ENCODE results near the gene UPP2. TPM values are rescaled to one million over a fixed set of nuclear protein-coding genes. Genes with fewer than 3 reads are reported as not detected.

UPP2 gene
- total RNA-seq, 1 donor from 2014 or later: not detected

DNA sequence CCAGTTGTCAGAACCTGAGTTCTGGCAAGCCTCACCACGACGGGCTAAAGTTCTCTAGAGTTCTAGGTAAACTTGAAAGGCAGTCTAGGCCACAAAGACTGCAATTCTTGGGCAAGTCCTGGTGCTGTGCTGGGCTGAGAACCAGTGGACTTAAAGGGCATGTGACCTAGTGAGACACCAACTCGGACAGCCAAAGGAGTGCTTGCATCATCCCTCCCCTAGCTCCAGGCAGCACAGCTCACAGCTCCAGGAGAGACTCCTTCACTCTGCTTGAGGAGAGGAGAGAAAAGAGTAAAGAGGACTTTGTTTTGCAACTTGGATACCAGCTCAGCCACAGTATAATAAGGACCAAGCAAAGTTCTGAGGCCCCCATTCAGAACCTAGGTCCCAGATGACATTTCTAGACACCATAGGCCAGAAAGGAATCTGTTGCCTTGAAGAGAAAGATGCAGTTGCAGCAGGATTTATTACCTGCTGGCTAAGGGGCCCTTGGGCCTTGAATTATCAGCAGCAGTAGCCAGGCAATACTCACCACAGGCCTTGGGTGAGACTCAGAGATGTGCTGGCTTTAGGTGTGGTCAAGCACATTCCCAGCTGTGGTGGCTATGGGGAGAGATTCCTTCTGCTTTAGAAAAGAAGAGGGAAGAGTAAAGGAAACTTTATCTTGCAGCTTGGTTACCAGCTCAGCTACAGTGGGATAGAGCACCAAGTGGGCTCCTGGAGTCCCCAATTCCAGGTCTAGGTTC lies 51.8 kb downstream of the UPP2 start:
- no peaks in the 10 kb centered on the region for H3K36me3 ChIP-seq (ENCODE audit: insufficient read depth, low read length)
- H3K9ac ChIP-seq (ENCODE audit: low read length): no peak overlapping the region

GRCh38 chr2:158154596-158154995 lies 52.9 kb downstream of the UPP2 start:
- Histone ChIP-seq H3K36me3 (ENCODE audit: insufficient read depth, low read length) (no peaks in the 10 kb centered on the region), H3K4me3 (ENCODE audit: insufficient read depth, low read depth, low read length) (no peak overlapping the region), H3K4me1 (ENCODE audit: insufficient read depth, low read length) (no peaks in the 10 kb centered on the region), H3K4me2 (ENCODE audit: low read length) (no peak overlapping the region), H3K9ac (ENCODE audit: low read length) (no peak overlapping the region), H3K27me3 (ENCODE audit: insufficient read depth, low read length) (no peaks in the 10 kb centered on the region), H4K20me1 (ENCODE audit: insufficient read depth, low read length) (no peaks in the 10 kb centered on the region), H3K79me2 (ENCODE audit: insufficient read depth, low read length) (no peaks in the 10 kb centered on the region), H3K27ac (ENCODE audit: low read depth, low read length) (no peak overlapping the region), H2AFZ (ENCODE audit: low read depth, low read length) (no peak overlapping the region), H3K9me3 (ENCODE audit: insufficient read depth, low read depth, low read length) (no peaks in the 10 kb centered on the region)
- Mint-ChIP-seq H3K4me3 (ENCODE audit: unreplicated experiment) (no peak overlapping the region), H3K27me3 (ENCODE audit: low read depth, unreplicated experiment) (peaks cover 3% of the 10 kb centered on the region), H3K9me3 (ENCODE audit: unreplicated experiment) (peaks cover 3% of the 10 kb centered on the region), H3K4me1 (ENCODE audit: low read depth, unreplicated experiment) (no peaks in the 10 kb centered on the region), H3K27ac (ENCODE audit: unreplicated experiment) (no peak overlapping the region), H3K36me3 (ENCODE audit: low read depth, unreplicated experiment) (no peaks in the 10 kb centered on the region)
- no peak for FAIRE-seq
- no peak for DNase-seq (ENCODE audit: low read depth)
- TF ChIP-seq, protein P1, sequence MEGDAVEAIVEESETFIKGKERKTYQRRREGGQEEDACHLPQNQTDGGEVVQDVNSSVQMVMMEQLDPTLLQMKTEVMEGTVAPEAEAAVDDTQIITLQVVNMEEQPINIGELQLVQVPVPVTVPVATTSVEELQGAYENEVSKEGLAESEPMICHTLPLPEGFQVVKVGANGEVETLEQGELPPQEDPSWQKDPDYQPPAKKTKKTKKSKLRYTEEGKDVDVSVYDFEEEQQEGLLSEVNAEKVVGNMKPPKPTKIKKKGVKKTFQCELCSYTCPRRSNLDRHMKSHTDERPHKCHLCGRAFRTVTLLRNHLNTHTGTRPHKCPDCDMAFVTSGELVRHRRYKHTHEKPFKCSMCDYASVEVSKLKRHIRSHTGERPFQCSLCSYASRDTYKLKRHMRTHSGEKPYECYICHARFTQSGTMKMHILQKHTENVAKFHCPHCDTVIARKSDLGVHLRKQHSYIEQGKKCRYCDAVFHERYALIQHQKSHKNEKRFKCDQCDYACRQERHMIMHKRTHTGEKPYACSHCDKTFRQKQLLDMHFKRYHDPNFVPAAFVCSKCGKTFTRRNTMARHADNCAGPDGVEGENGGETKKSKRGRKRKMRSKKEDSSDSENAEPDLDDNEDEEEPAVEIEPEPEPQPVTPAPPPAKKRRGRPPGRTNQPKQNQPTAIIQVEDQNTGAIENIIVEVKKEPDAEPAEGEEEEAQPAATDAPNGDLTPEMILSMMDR (IDR thresholded peaks at IDR 0.05; ENCODE audit: insufficient read depth, low read depth, low read length): no peak
- no peak for TF ChIP-seq EZH2 (IDR thresholded peaks at IDR 0.05; ENCODE audit: insufficient read depth, low read length)

More for the DNA sequence above, 51.8 kb downstream of the UPP2 start:
- no peak overlapping the region for H3K27ac Mint-ChIP-seq (ENCODE audit: unreplicated experiment)
- H3K4me3 ChIP-seq (ENCODE audit: insufficient read depth, low read depth, low read length): no peak overlapping the region
- H3K27me3 Mint-ChIP-seq (ENCODE audit: low read depth, unreplicated experiment): peaks cover 3% of the 10 kb centered on the region
- H3K4me2 ChIP-seq (ENCODE audit: low read length): no peak overlapping the region
- H3K27ac ChIP-seq (ENCODE audit: low read depth, low read length): no peak overlapping the region
- DNase-seq (ENCODE audit: low read depth) (no peak), FAIRE-seq (no peak)
- H3K4me1 ChIP-seq (ENCODE audit: insufficient read depth, low read length): no peaks in the 10 kb centered on the region
- no peak overlapping the region for H3K4me3 Mint-ChIP-seq (ENCODE audit: unreplicated experiment)
- no peaks in the 10 kb centered on the region for H3K79me2 ChIP-seq (ENCODE audit: insufficient read depth, low read length)
- no peaks in the 10 kb centered on the region for H3K36me3 Mint-ChIP-seq (ENCODE audit: low read depth, unreplicated experiment)
- no peak for TF ChIP-seq EZH2 (IDR thresholded peaks at IDR 0.05; ENCODE audit: insufficient read depth, low read length)
- TF ChIP-seq, protein P1 (IDR thresholded peaks at IDR 0.05; ENCODE audit: insufficient read depth, low read depth, low read length): no peak
- H3K9me3 ChIP-seq (ENCODE audit: insufficient read depth, low read depth, low read length): no peaks in the 10 kb centered on the region
- no peak overlapping the region for H2AFZ ChIP-seq (ENCODE audit: low read depth, low read length)
- H3K9me3 Mint-ChIP-seq (ENCODE audit: unreplicated experiment): peaks cover 3% of the 10 kb centered on the region
- H3K4me1 Mint-ChIP-seq (ENCODE audit: low read depth, unreplicated experiment): no peaks in the 10 kb centered on the region
- no peaks in the 10 kb centered on the region for H3K27me3 ChIP-seq (ENCODE audit: insufficient read depth, low read length)
- H4K20me1 ChIP-seq (ENCODE audit: insufficient read depth, low read length): no peaks in the 10 kb centered on the region

- Mint-ChIP-seq H3K4me1 (ENCODE audit: low read depth, unreplicated experiment) (no peaks in the 10 kb centered on the region), H3K36me3 (ENCODE audit: low read depth, unreplicated experiment) (no peaks in the 10 kb centered on the region), H3K9me3 (ENCODE audit: unreplicated experiment) (no peaks in the 10 kb centered on the region), H3K27ac (ENCODE audit: unreplicated experiment) (no peak overlapping the region), H3K4me3 (ENCODE audit: unreplicated experiment) (no peak overlapping the region), H3K27me3 (ENCODE audit: low read depth, unreplicated experiment) (no peaks in the 10 kb centered on the region)
- Histone ChIP-seq H3K9me3 (ENCODE audit: insufficient read depth, low read depth, low read length) (no peaks in the 10 kb centered on the region), H3K27ac (ENCODE audit: low read depth, low read length) (no peak overlapping the region), H4K20me1 (ENCODE audit: insufficient read depth, low read length) (no peaks in the 10 kb centered on the region), H3K36me3 (ENCODE audit: insufficient read depth, low read length) (no peaks in the 10 kb centered on the region), H3K4me3 (ENCODE audit: insufficient read depth, low read depth, low read length) (no peak overlapping the region), H3K27me3 (ENCODE audit: insufficient read depth, low read length) (no peaks in the 10 kb centered on the region), H3K79me2 (ENCODE audit: insufficient read depth, low read length) (no peaks in the 10 kb centered on the region), H3K4me2 (ENCODE audit: low read length) (no peak overlapping the region), H3K9ac (ENCODE audit: low read length) (no peak overlapping the region), H3K4me1 (ENCODE audit: insufficient read depth, low read length) (no peaks in the 10 kb centered on the region), H2AFZ (ENCODE audit: low read depth, low read length) (no peak overlapping the region)
- TF ChIP-seq, protein P1 (IDR thresholded peaks at IDR 0.05; ENCODE audit: insufficient read depth, low read depth, low read length): no peak
- no peak for TF ChIP-seq EZH2 (IDR thresholded peaks at IDR 0.05; ENCODE audit: insufficient read depth, low read length)
- DNase-seq (ENCODE audit: low read depth) (no peak), FAIRE-seq (no peak)
Observed at GRCh38 chr2:158172719-158173118, 71.0 kb downstream of the UPP2 start.
